Measurements from ENCODE around the gene ITPK1.

The ITPK1 gene

GRCh38 chr14:93025055-93025454, 90.7 kb downstream of the ITPK1 start:
- Histone ChIP-seq H3K36me3 (replicated peaks; ENCODE audit: low read depth, low read length) (no peaks in the 10 kb centered on the region), H3K4me1 (ENCODE audit: low read length) (no peaks in the 10 kb centered on the region), H4K20me1 (ENCODE audit: insufficient read depth, low read length) (no peaks in the 10 kb centered on the region), H3K4me3 (ENCODE audit: low read length) (no peak overlapping the region), H3K9me3 (ENCODE audit: insufficient read depth, low read length) (no peaks in the 10 kb centered on the region), H3K4me2 (ENCODE audit: low read length) (no peak overlapping the region), H3K9ac (ENCODE audit: low read length) (no peak overlapping the region), H2AFZ (ENCODE audit: low read depth, low read length) (no peak overlapping the region), H3K79me2 (ENCODE audit: low read length) (no peaks in the 10 kb centered on the region), H3K27ac (ENCODE audit: low read length) (no peak overlapping the region), H3K27me3 (ENCODE audit: low read depth, low read length) (no peaks in the 10 kb centered on the region)
- TF ChIP-seq CTCF (IDR thresholded peaks at IDR 0.05; ENCODE audit: low read depth, low read length) (no peak), EZH2phosphoT487 (IDR thresholded peaks at IDR 0.05; ENCODE audit: low read depth) (no peak)

DNA sequence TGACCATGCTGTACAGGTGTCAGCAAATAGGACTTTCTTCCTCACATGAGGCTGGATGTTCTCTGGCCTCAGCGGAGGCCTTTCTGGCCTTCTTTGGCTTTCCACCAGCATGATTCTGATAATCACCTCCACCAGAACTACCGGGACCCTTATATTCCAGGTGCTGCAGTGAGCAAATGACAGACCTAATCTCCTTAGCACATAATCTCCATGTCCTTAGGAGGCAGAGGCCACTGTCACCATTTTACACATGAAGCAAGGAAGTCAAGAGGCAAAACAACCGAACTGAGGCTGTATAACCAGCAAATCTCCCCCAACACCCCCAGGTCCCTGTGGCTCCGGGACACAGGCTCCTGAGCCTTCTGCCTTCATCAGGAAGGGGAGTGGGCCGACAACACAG, 91.2 kb downstream of the ITPK1 start:
- H3K9ac ChIP-seq (ENCODE audit: low read length) = no peak overlapping the region
- H3K4me1 ChIP-seq (ENCODE audit: low read length) = no peaks in the 10 kb centered on the region

DNA sequence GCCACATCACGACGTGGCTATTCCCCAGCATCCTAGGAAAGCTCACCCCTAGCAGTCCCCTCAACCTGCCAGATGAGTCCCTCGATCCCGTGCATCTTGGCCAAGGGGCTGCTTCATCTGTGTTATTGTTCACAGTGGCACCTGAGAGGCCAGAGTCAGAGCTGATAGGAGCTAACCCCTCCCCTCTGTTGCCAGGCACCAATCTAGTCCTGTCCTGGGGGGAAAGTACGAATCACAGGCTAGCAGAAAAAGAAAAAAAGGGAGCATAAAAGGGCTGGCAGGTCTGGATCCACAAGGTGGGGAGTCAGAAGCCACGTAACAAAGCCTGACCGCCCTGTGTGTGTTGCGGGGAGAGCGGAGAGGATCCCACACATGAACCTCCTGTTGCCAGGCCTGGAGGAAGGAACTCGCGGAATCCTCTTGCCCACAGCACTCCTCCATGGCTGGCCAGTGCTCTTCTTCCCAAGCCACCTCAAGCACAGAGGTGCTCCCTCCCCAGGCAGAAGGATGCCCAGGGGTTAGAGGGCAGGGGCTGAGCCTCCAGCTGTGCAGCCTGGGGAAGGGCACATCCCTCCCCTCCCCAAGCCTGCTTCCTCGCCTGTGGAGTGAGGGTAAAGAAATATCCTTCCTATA, 91.8 kb downstream of the ITPK1 start:
- Histone ChIP-seq H2AFZ (ENCODE audit: low read depth, low read length) (no peak overlapping the region), H3K27ac (ENCODE audit: low read length) (no peak overlapping the region), H3K9ac (ENCODE audit: low read length) (no peak overlapping the region), H3K79me2 (ENCODE audit: low read length) (no peaks in the 10 kb centered on the region), H4K20me1 (ENCODE audit: insufficient read depth, low read length) (no peaks in the 10 kb centered on the region), H3K36me3 (replicated peaks; ENCODE audit: low read depth, low read length) (no peaks in the 10 kb centered on the region), H3K4me1 (ENCODE audit: low read length) (no peaks in the 10 kb centered on the region), H3K4me3 (ENCODE audit: low read length) (no peak overlapping the region), H3K9me3 (ENCODE audit: insufficient read depth, low read length) (no peaks in the 10 kb centered on the region), H3K27me3 (ENCODE audit: low read depth, low read length) (no peaks in the 10 kb centered on the region), H3K4me2 (ENCODE audit: low read length) (no peak overlapping the region)
- TF ChIP-seq CTCF (IDR thresholded peaks at IDR 0.05; ENCODE audit: low read depth, low read length) = no peak
- TF ChIP-seq EZH2phosphoT487 (IDR thresholded peaks at IDR 0.05; ENCODE audit: low read depth) = no peak

More for the DNA sequence above, 91.2 kb downstream of the ITPK1 start:
- Histone ChIP-seq H4K20me1 (ENCODE audit: insufficient read depth, low read length) (no peaks in the 10 kb centered on the region), H3K4me2 (ENCODE audit: low read length) (no peak overlapping the region), H3K79me2 (ENCODE audit: low read length) (no peaks in the 10 kb centered on the region), H2AFZ (ENCODE audit: low read depth, low read length) (no peak overlapping the region), H3K27ac (ENCODE audit: low read length) (no peak overlapping the region), H3K9me3 (ENCODE audit: insufficient read depth, low read length) (no peaks in the 10 kb centered on the region), H3K27me3 (ENCODE audit: low read depth, low read length) (no peaks in the 10 kb centered on the region), H3K36me3 (replicated peaks; ENCODE audit: low read depth, low read length) (no peaks in the 10 kb centered on the region), H3K4me3 (ENCODE audit: low read length) (no peak overlapping the region)
- TF ChIP-seq EZH2phosphoT487 (IDR thresholded peaks at IDR 0.05; ENCODE audit: low read depth) (no peak), CTCF (IDR thresholded peaks at IDR 0.05; ENCODE audit: low read depth, low read length) (no peak)

- Histone ChIP-seq H3K4me3 (ENCODE audit: low read length) (no peak overlapping the region), H3K36me3 (replicated peaks; ENCODE audit: low read depth, low read length) (no peaks in the 10 kb centered on the region), H3K27me3 (ENCODE audit: low read depth, low read length) (no peaks in the 10 kb centered on the region), H3K9ac (ENCODE audit: low read length) (no peak overlapping the region), H4K20me1 (ENCODE audit: insufficient read depth, low read length) (no peaks in the 10 kb centered on the region), H3K79me2 (ENCODE audit: low read length) (no peaks in the 10 kb centered on the region), H2AFZ (ENCODE audit: low read depth, low read length) (no peak overlapping the region), H3K4me1 (ENCODE audit: low read length) (no peaks in the 10 kb centered on the region), H3K4me2 (ENCODE audit: low read length) (no peak overlapping the region), H3K9me3 (ENCODE audit: insufficient read depth, low read length) (no peaks in the 10 kb centered on the region), H3K27ac (ENCODE audit: low read length) (no peak overlapping the region)
- TF ChIP-seq EZH2phosphoT487 (IDR thresholded peaks at IDR 0.05; ENCODE audit: low read depth) (no peak), CTCF (IDR thresholded peaks at IDR 0.05; ENCODE audit: low read depth, low read length) (no peak)
These were observed 92.7 kb downstream of the ITPK1 start for GRCh38 chr14:93023039-93023438.
